Right lobe of liver (tissue), 4 donors: Measurements from ENCODE around the gene CREB3L4.

Experiments used
- CTCF ChIP-seq, 4 donors: fragments of 200-600 bp in 3 of 4; fragments of 450-650 bp in 1 of 4; IDR thresholded peaks; one replicate each; pipeline versions ENCODE4 v1.5.1 to v1.8.0; 2016 to 2022; ENCODE audit warnings: antibody characterized with exemption in 4 of 4, mild to moderate bottlenecking in 2 of 4
- POLR2A ChIP-seq: fragments of 450-650 bp; IDR thresholded peaks from one replicate; pipeline ENCODE4 v1.6.1; 2017; ENCODE audit warnings: antibody characterized with exemption, mild to moderate bottlenecking
- donor health status: DM: no; HTN: no; CAD: no.
- donor health status: DM: no; HTN: no; CAD: no.
- donor health status: DM: no; HTN: yes; CAD: no.

DNA sequence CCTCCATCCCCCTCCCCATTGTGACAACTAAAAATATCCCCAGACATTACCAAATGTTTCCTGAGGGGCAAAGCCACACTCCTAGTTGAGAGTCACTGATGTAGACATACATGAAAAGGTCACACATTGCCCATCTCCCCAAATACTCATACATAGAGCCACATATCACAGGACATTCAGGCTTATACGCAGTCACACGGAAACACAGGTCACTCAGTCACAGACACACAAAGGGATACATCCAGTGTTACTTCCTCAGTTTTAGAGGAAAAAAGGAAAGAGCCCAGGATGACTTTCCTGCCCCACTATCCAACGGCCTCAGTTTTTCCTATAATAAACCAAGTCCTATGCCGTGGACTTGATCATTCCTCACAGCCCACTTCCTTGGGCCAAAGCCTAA is 6.3 kb upstream of the CREB3L4 start:
- TF ChIP-seq CTCF (IDR thresholded peaks at IDR 0.05) (no peak), POLR2A (no peak)
